HG03378 (cell line): ENCODE measurements around the gene KDM4B.

Experiments used
- ATAC-seq: cut with Tn5 transposase; IDR thresholded peaks from one replicate; pipeline ENCODE4 v1.9.1; 2021; ENCODE audit warnings: mild to moderate bottlenecking, moderate library complexity; ENCODE audit not compliant: unreplicated experiment

KDM4B gene

GRCh38 chr19:5085566-5085965 is 116.7 kb downstream of the KDM4B start:
- ATAC-seq: no peak

GRCh38 chr19:5086230-5086629 is 117.3 kb downstream of the KDM4B start:
- no peak for ATAC-seq

GRCh38 chr19:5086725-5087439 is 118.0 kb downstream of the KDM4B start:
- ATAC-seq: no peak

GRCh38 chr19:5089283-5089682 is 120.4 kb downstream of the KDM4B start:
- ATAC-seq: no peak

- ATAC-seq: no peak
Measured at GRCh38 chr19:5090465-5091017, 121.6 kb downstream of the KDM4B start.

GRCh38 chr19:5091018-5091683 is 122.2 kb downstream of the KDM4B start:
- ATAC-seq: no peak

GRCh38 chr19:5091684-5092480 is 123.0 kb downstream of the KDM4B start:
- ATAC-seq: no peak

- no peak for ATAC-seq
Measured at GRCh38 chr19:5092481-5092843, 123.5 kb downstream of the KDM4B start.

GRCh38 chr19:5093297-5093928 is 124.5 kb downstream of the KDM4B start:
- ATAC-seq: no peak

- ATAC-seq: no peak
Measured at GRCh38 chr19:5093948-5094718, 125.2 kb downstream of the KDM4B start.

GRCh38 chr19:5094768-5095567 is 126.1 kb downstream of the KDM4B start:
- no peak for ATAC-seq

- no peak for ATAC-seq
Measured at GRCh38 chr19:5095568-5095850, 126.6 kb downstream of the KDM4B start.

GRCh38 chr19:5096536-5096935 is 127.6 kb downstream of the KDM4B start:
- no peak for ATAC-seq

GRCh38 chr19:5097331-5097930 is 128.5 kb downstream of the KDM4B start:
- no peak for ATAC-seq

GRCh38 chr19:5097959-5098623 is 129.2 kb downstream of the KDM4B start:
- no peak for ATAC-seq

- no peak for ATAC-seq
Measured at GRCh38 chr19:5098646-5099045, 129.7 kb downstream of the KDM4B start.

GRCh38 chr19:5099701-5100221 is 130.8 kb downstream of the KDM4B start:
- ATAC-seq: no peak

- ATAC-seq: no peak
Measured at GRCh38 chr19:5101871-5102270, 133.0 kb downstream of the KDM4B start.

- no peak for ATAC-seq
Measured at GRCh38 chr19:5102520-5102919, 133.6 kb downstream of the KDM4B start.
